Gastrocnemius medialis (tissue), 4 donors: Measurements from ENCODE around the gene MINDY4. TPM values are rescaled to one million over a fixed set of nuclear protein-coding genes. Genes with fewer than 3 reads are reported as not detected.

ENCODE experiments used
- ATAC-seq, 2 donors: fragments of 150-250 bp; one replicate each; pipeline ENCODE4 v1.9.1; 2016
- DNase-seq, 2 donors: peaks; one replicate each; pipeline ENCODE4 v3.0.0-alpha.2; 2019
- H3K27ac ChIP-seq, 4 donors: fragments of 200-600 bp; sonication (generic); 1 replicate in 1 of 4; 2 replicates in 3 of 4; pipeline ENCODE4 v1.5.1; 2016 to 2018; ENCODE audit warnings: mild to moderate bottlenecking in 2 of 4, moderate library complexity in 1 of 4
- H3K27me3 ChIP-seq, 3 donors: fragments of 200-600 bp; sonication (generic) in 2 of 3; 1 replicate in 1 of 3; 2 replicates in 2 of 3; pipeline versions ENCODE4 v1.5.1 to v1.6.0; 2016 to 2019; ENCODE audit warnings: mild to moderate bottlenecking in 1 of 3, moderate library complexity in 1 of 3
- H3K36me3 ChIP-seq, 2 donors: fragments of 200-600 bp; sonication (generic) in 1 of 2; one replicate each; pipeline ENCODE4 v1.5.1; 2017 to 2018
- H3K4me1 ChIP-seq, 2 donors: fragments of 200-600 bp; sonication (generic) in 1 of 2; one replicate each; pipeline ENCODE4 v1.5.1; 2016 to 2017; ENCODE audit warnings: mild to moderate bottlenecking in 2 of 2
- H3K4me3 ChIP-seq, 4 donors: fragments of 200-600 bp; sonication (generic) in 3 of 4; 1 replicate in 1 of 4; 2 replicates in 3 of 4; pipeline ENCODE4 v1.5.1; 2016 to 2019; ENCODE audit warnings: mild to moderate bottlenecking in 2 of 4
- H3K9me3 ChIP-seq, 3 donors: fragments of 200-600 bp; sonication (generic) in 2 of 3; 1 replicate in 1 of 3; 2 replicates in 2 of 3; pipeline ENCODE4 v1.5.1; 2016 to 2019
- CTCF ChIP-seq, 5 experiments: fragments of 450-650 bp in 3 of 5; fragments of 200-600 bp in 2 of 5; sonication (generic) in 2 of 5; IDR thresholded peaks in 4 of 5; conservative IDR thresholded peaks in 1 of 5; 1 replicate in 4 of 5; 2 replicates in 1 of 5; pipeline ENCODE4 v1.5.1; 2016 to 2019; ENCODE audit warnings: antibody characterized with exemption in 5 of 5, mild to moderate bottlenecking in 3 of 5, moderate library complexity in 3 of 5
- POLR2A ChIP-seq, 2 donors: fragments of 450-650 bp; IDR thresholded peaks; one replicate each; pipeline ENCODE4 v1.6.1; 2017; ENCODE audit warnings: antibody characterized with exemption in 2 of 2, mild to moderate bottlenecking in 2 of 2, moderate library complexity in 2 of 2
- in situ Hi-C, 4 donors: fragments of 200-750 bp; cut with MboI; loops; one replicate each; pipeline versions ENCODE4 v1.15.0 to v1.8.0; 2017; ENCODE audit warnings: low sequenced_read_pairs in 4 of 4
- intact Hi-C: fragments of 100-400 bp; cut with DNase I; formaldehyde crosslinking; loops from one replicate; pipeline ENCODE4 v1.15.1; 2023; ENCODE audit warnings: low total_unique reads
- total RNA-seq, 4 donors: library from RNA; depleted of rRNA; stranded (reverse); fragments of >200 nt; gene quantifications; one replicate each; pipeline versions ENCODE4 v1.1.0 to v1.2.3, GENCODE V29; 2016

The MINDY4 gene
- total RNA-seq, 4 donors from 2014 or later = 1.4 to 4.3 (median 3.0) TPM

GRCh38 chr7:30824821-30825720, 53.9 kb downstream of the MINDY4 start:
- no peak overlapping the region for H3K4me3 ChIP-seq
- in situ Hi-C loops = no loop called here
- no peaks in the 10 kb centered on the region for H3K27me3 ChIP-seq
- ATAC-seq = no peak
- no peak for TF ChIP-seq POLR2A (IDR thresholded peaks at IDR 0.05)
- TF ChIP-seq CTCF (IDR thresholded peaks at IDR 0.05 in 4 of 5, conservative IDR thresholded peaks at IDR 0.05 in 1 of 5) = no peak
- peaks cover 0 to 6% of the 10 kb centered on the region in 2 donors for H3K4me1 ChIP-seq
- H3K27ac ChIP-seq = no peak overlapping the region
- H3K9me3 ChIP-seq = no peaks in the 10 kb centered on the region
- no peaks in the 10 kb centered on the region for H3K36me3 ChIP-seq
- DNase-seq = no peak
- intact Hi-C loops = no loop called here

GRCh38 chr7:30826181-30826580, 55.0 kb downstream of the MINDY4 start:
- Histone ChIP-seq H3K9me3 (no peaks in the 10 kb centered on the region), H3K4me3 (no peak overlapping the region), H3K4me1 (peaks cover 0 to 6% of the 10 kb centered on the region in 2 donors), H3K27me3 (no peaks in the 10 kb centered on the region), H3K36me3 (no peaks in the 10 kb centered on the region), H3K27ac (no peak overlapping the region)
- DNase-seq (no peak), ATAC-seq (no peak)
- intact Hi-C loops = no loop called here
- in situ Hi-C loops = no loop called here
- no peak for TF ChIP-seq POLR2A (IDR thresholded peaks at IDR 0.05)
- no peak for TF ChIP-seq CTCF (IDR thresholded peaks at IDR 0.05 in 4 of 5, conservative IDR thresholded peaks at IDR 0.05 in 1 of 5)

DNA sequence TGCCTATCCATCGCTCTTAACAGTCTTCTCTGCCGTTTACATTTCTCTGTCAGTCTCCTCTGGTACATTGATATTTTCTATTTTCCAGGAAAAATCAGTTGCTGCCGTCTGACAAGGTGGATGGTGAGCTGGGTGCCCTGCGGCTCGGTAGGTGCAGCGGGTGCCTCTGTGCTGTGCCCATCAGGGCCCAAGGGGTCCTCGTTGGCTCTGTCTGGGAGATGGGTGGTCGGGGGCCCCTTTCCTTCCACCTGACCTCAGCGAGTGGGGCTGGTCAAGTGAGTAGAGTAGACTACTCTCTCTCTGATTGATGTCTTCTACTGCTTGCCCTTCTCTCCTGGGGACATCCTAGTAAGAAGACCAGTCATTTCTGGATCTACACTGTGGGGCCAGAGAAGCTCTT, 57.4 kb downstream of the MINDY4 start:
- no peak overlapping the region for H3K27ac ChIP-seq
- H3K36me3 ChIP-seq = no peaks in the 10 kb centered on the region
- ATAC-seq (no peak), DNase-seq (no peak)
- in situ Hi-C loops = no loop called here
- intact Hi-C loops = no loop called here
- H3K27me3 ChIP-seq = no peaks in the 10 kb centered on the region
- no peaks in the 10 kb centered on the region for H3K9me3 ChIP-seq
- H3K4me1 ChIP-seq = no peaks in the 10 kb centered on the region
- H3K4me3 ChIP-seq = no peak overlapping the region
- no peak for TF ChIP-seq POLR2A (IDR thresholded peaks at IDR 0.05)

DNA sequence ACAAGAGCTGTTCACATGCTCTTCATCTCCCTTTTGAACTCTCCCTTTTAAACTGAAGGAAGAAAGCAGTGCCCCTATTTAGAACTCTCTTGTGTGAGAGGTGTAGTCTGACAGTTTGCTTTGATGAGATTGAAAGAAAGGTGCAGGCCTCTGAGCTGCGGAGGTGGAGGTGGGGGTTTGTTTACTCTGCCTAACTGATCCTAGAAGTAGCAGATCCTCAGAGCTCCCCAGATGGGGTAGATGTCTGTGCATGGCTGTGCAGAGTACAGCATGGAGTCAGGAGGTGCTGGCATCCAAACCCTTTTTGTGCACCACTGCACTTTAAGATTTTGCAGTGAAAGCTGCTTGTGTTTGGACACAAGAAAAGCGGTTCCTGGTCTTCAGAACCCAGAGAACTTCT, 58.3 kb downstream of the MINDY4 start:
- no peaks in the 10 kb centered on the region for H3K27me3 ChIP-seq
- H3K4me3 ChIP-seq = no peak overlapping the region
- H3K27ac ChIP-seq = no peak overlapping the region
- no peaks in the 10 kb centered on the region for H3K9me3 ChIP-seq
- intact Hi-C loops = no loop called here
- H3K36me3 ChIP-seq = no peaks in the 10 kb centered on the region
- ATAC-seq (no peak), DNase-seq (no peak)
- in situ Hi-C loops = no loop called here
- TF ChIP-seq POLR2A (IDR thresholded peaks at IDR 0.05) (no peak), CTCF (IDR thresholded peaks at IDR 0.05 in 4 of 5, conservative IDR thresholded peaks at IDR 0.05 in 1 of 5) (no peak)
- H3K4me1 ChIP-seq = no peaks in the 10 kb centered on the region

GRCh38 chr7:30831227-30831626, 60.0 kb downstream of the MINDY4 start:
- no peak for ATAC-seq
- no peaks in the 10 kb centered on the region for H3K36me3 ChIP-seq
- H3K9me3 ChIP-seq = no peaks in the 10 kb centered on the region
- in situ Hi-C loops (no loop called here), intact Hi-C loops (no loop called here)
- H3K27me3 ChIP-seq = no peaks in the 10 kb centered on the region
- H3K4me1 ChIP-seq = no peaks in the 10 kb centered on the region
- no peak overlapping the region for H3K4me3 ChIP-seq
- H3K27ac ChIP-seq = no peak overlapping the region
- DNase-seq = no peak
- TF ChIP-seq CTCF (IDR thresholded peaks at IDR 0.05 in 4 of 5, conservative IDR thresholded peaks at IDR 0.05 in 1 of 5) (no peak), POLR2A (IDR thresholded peaks at IDR 0.05) (no peak)
